Mammary epithelial cell (primary cell): ENCODE measurements around the gene SUPT20HL1.

Source experiments
- EZH2 ChIP-seq: IDR thresholded peaks from 2 replicates; pipeline ENCODE4 v1.6.1; 2012; ENCODE audit warnings: low read length, inconsistent platforms, borderline replicate concordance
- TF ChIP-seq, protein P1 (sequence below), 2 donors: IDR thresholded peaks in 1 of 2; conservative IDR thresholded peaks in 1 of 2; 2 replicates each; pipeline ENCODE4 v1.5.1; 2011 to 2012; ENCODE audit warnings: inconsistent platforms in 2 of 2, low read length in 2 of 2, mild to moderate bottlenecking in 2 of 2, control low read depth in 1 of 2, low read depth in 1 of 2; ENCODE audit not compliant: insufficient read depth in 1 of 2; ENCODE audit errors: extremely low read depth in 1 of 2

- TF ChIP-seq, protein P1, sequence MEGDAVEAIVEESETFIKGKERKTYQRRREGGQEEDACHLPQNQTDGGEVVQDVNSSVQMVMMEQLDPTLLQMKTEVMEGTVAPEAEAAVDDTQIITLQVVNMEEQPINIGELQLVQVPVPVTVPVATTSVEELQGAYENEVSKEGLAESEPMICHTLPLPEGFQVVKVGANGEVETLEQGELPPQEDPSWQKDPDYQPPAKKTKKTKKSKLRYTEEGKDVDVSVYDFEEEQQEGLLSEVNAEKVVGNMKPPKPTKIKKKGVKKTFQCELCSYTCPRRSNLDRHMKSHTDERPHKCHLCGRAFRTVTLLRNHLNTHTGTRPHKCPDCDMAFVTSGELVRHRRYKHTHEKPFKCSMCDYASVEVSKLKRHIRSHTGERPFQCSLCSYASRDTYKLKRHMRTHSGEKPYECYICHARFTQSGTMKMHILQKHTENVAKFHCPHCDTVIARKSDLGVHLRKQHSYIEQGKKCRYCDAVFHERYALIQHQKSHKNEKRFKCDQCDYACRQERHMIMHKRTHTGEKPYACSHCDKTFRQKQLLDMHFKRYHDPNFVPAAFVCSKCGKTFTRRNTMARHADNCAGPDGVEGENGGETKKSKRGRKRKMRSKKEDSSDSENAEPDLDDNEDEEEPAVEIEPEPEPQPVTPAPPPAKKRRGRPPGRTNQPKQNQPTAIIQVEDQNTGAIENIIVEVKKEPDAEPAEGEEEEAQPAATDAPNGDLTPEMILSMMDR (conservative IDR thresholded peaks at IDR 0.05 in 1 of 2, IDR thresholded peaks at IDR 0.05 in 1 of 2; ENCODE audit: extremely low read depth in 1 of 2, insufficient read depth in 1 of 2, low read depth in 1 of 2, low read length in 2 of 2) = peak; percentile 84 to 90
- TF ChIP-seq EZH2 = no peak
Measured at GRCh38 chrX:24395775-24396174, 35.3 kb downstream of the SUPT20HL1 start.
